Right atrium auricular region (tissue), 2 donors: Measurements from ENCODE around the gene ITGB5. TPM values are rescaled to one million over a fixed set of nuclear protein-coding genes. Genes with fewer than 3 reads are reported as not detected.

Source experiments
- DNase-seq: peaks from one replicate; pipeline ENCODE4 v3.0.0-alpha.2; 2019; ENCODE audit warnings: low spot score
- H3K27ac ChIP-seq, 2 donors: fragments of 200-600 bp; sonication (generic); 1 replicate in 1 of 2; 2 replicates in 1 of 2; pipeline ENCODE4 v1.5.1; 2016 to 2019
- H3K27me3 ChIP-seq, 2 donors: fragments of 200-600 bp; sonication (generic); one replicate each; pipeline versions ENCODE4 v1.5.1 to v1.6.0; 2017 to 2019
- H3K36me3 ChIP-seq: fragments of 200-600 bp; sonication (generic); one replicate; pipeline ENCODE4 v1.5.1; 2016
- H3K4me1 ChIP-seq, 2 donors: fragments of 200-600 bp; sonication (generic); one replicate each; pipeline versions ENCODE4 v1.5.1 to v1.6.0; 2017 to 2019
- H3K4me3 ChIP-seq, 2 donors: fragments of 200-600 bp; sonication (generic); 1 replicate in 1 of 2; 2 replicates in 1 of 2; pipeline ENCODE4 v1.5.1; 2017 to 2019; ENCODE audit warnings: mild to moderate bottlenecking in 1 of 2, moderate library complexity in 1 of 2
- H3K9me3 ChIP-seq, 2 donors: fragments of 200-600 bp; sonication (generic); one replicate each; pipeline ENCODE4 v1.5.1; 2019
- CTCF ChIP-seq, 2 donors: fragments of 200-600 bp; sonication (generic); IDR thresholded peaks; one replicate each; pipeline ENCODE4 v1.5.1; 2019; ENCODE audit warnings: antibody characterized with exemption in 2 of 2
- total RNA-seq, 2 donors: library from RNA; depleted of rRNA; stranded (reverse); fragments of >200 nt; gene quantifications; one replicate each; pipeline ENCODE4 v1.1.0, GENCODE V29; 2016

ITGB5 gene
- total RNA-seq, 2 donors from 2014 or later: 84.0 to 182 TPM

DNA sequence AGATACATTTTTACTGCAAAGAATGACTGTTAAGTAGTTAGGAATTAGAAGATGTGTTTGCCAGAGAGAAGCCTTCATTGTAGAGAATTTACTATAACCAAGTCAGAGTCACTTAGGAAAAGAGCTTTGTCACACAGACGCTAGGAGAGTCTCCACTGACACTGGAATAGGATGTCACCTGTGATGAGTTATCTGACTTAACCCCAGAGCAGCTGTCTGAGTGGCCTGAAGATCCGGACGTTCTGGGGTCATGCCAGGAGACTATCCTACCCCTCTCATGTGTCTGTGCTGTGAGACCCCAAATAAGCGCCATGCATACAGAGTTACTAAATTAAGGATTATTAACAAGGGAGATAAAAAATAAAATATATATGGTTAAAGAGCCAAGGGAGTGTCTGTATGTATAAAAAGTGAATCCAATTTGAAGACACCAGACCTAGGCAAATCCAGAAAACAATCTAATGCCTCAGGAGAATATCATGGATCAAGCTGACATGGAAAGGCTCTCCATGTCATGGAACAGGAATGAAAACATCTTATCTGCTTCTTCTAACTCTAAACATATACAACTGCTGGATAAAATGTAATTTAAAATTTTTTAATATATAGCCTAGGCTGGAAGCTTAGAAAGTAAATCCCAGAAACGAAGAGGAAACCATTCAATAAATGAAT lies 43.5 kb downstream of the ITGB5 start:
- Histone ChIP-seq H3K27me3 (no peaks in the 10 kb centered on the region), H3K36me3 (peaks cover 48% of the 10 kb centered on the region), H3K9me3 (no peaks in the 10 kb centered on the region), H3K4me3 (no peak overlapping the region), H3K4me1 (peaks cover 0 to 30% of the 10 kb centered on the region in 2 donors), H3K27ac (peak overlapping the region in 1 of 2 donors; percentile 80)
- DNase-seq: no peak
- TF ChIP-seq CTCF (IDR thresholded peaks at IDR 0.05): no peak

GRCh38 chr3:124843047-124843446 lies 44.1 kb downstream of the ITGB5 start:
- Histone ChIP-seq H3K4me1 (peaks cover 0 to 36% of the 10 kb centered on the region in 2 donors), H3K27ac (peak overlapping the region in 1 of 2 donors; percentile 2), H3K36me3 (peaks cover 44% of the 10 kb centered on the region), H3K9me3 (no peaks in the 10 kb centered on the region), H3K27me3 (no peaks in the 10 kb centered on the region), H3K4me3 (no peak overlapping the region)
- TF ChIP-seq CTCF (IDR thresholded peaks at IDR 0.05): no peak
- DNase-seq: no peak

GRCh38 chr3:124841517-124841916 lies 45.6 kb downstream of the ITGB5 start:
- Histone ChIP-seq H3K9me3 (no peaks in the 10 kb centered on the region), H3K4me3 (no peak overlapping the region), H3K4me1 (peaks cover 0 to 51% of the 10 kb centered on the region in 2 donors), H3K27ac (no peak overlapping the region), H3K27me3 (no peaks in the 10 kb centered on the region), H3K36me3 (peaks cover 28% of the 10 kb centered on the region)
- TF ChIP-seq CTCF (IDR thresholded peaks at IDR 0.05): no peak
- DNase-seq: no peak

DNA sequence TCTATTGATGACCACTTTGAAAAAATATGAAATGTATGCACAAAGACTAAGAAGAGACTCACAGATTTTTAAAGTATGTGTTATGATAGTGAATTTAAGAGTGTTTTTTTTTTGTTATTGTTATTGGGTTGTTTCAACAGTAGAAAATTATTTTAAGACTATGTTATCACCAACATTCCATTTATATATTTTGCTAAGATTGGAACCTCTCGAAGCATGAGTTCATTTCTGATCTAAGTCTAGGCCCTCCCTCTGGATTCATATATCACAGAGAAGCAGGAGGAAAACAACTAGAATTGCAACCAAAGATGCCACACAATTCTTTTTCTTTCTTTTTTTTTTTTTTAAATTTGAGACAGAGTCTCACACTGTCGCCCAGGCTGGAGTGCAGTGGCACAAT lies 46.8 kb downstream of the ITGB5 start:
- DNase-seq: no peak
- Histone ChIP-seq H3K9me3 (no peaks in the 10 kb centered on the region), H3K27me3 (no peaks in the 10 kb centered on the region), H3K27ac (peak overlapping the region; percentile 79 to 83), H3K36me3 (peaks cover 27% of the 10 kb centered on the region), H3K4me1 (peaks cover 0 to 55% of the 10 kb centered on the region in 2 donors), H3K4me3 (no peak overlapping the region)
- no peak for TF ChIP-seq CTCF (IDR thresholded peaks at IDR 0.05)

GRCh38 chr3:124839896-124840295 lies 47.3 kb downstream of the ITGB5 start:
- peak overlapping the region; percentile 79 to 83 for H3K27ac ChIP-seq
- no peak overlapping the region for H3K4me3 ChIP-seq
- peaks cover 0 to 55% of the 10 kb centered on the region in 2 donors for H3K4me1 ChIP-seq
- no peak for TF ChIP-seq CTCF (IDR thresholded peaks at IDR 0.05)
- peaks cover 27% of the 10 kb centered on the region for H3K36me3 ChIP-seq
- no peaks in the 10 kb centered on the region for H3K9me3 ChIP-seq
- DNase-seq: no peak
- H3K27me3 ChIP-seq: no peaks in the 10 kb centered on the region

DNA sequence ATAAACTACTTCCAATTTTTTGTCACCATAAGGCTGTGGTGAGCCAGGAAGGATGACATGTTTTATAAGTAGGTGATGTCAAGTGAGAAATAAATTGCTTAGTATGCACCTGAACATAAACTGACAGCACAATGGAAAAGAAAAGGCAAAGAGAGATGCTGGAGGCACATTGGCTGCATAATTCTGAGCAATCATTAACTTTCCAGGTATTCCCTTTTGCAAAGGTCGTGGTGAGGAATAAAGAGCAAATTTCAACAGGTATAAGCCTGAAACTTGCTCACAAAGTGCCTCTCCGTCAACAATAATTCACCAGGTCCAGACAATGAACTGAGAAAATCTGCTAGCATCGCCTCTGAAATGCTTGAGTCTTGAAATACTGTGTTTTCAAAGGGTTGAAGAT lies 48.2 kb downstream of the ITGB5 start:
- no peak for DNase-seq
- no peak overlapping the region for H3K4me3 ChIP-seq
- no peak for TF ChIP-seq CTCF (IDR thresholded peaks at IDR 0.05)
- H3K4me1 ChIP-seq: peaks cover 0 to 54% of the 10 kb centered on the region in 2 donors
- peak overlapping the region; percentile 79 to 83 for H3K27ac ChIP-seq
- peaks cover 27% of the 10 kb centered on the region for H3K36me3 ChIP-seq
- no peaks in the 10 kb centered on the region for H3K27me3 ChIP-seq
- H3K9me3 ChIP-seq: no peaks in the 10 kb centered on the region
